RWPE1 (cell line): ENCODE results near the gene ZDHHC20.

Source experiments
- CTCF ChIA-PET: fragments of 350-600 bp; sonication (Branson Sonifier 250); formaldehyde crosslinking; extraction: SDS; loops from one replicate; lab custom pipeline; 2021; lab: Yijun Ruan, JAX
- POLR2A ChIA-PET: fragments of 400-600 bp; formaldehyde crosslinking; extraction: SDS; loops from one replicate; lab custom pipeline; 2020; ENCODE audit warnings: antibody characterized with exemption; ENCODE audit not compliant: low non-redundant PET; lab: Yijun Ruan, JAX
- DNase-seq: peaks from one replicate; pipeline ENCODE4 v3.0.0; 2012; ENCODE audit warnings: low spot score
- H3K27ac ChIP-seq: fragments of 450-650 bp; 2 replicates; pipeline ENCODE4 v1.5.1; 2017
- TF ChIP-seq, protein P1 (sequence below): fragments of 450-650 bp; conservative IDR thresholded peaks from 2 replicates; pipeline ENCODE4 v1.5.1; 2017; ENCODE audit warnings: low read depth, mild to moderate bottlenecking

ZDHHC20 gene

GRCh38 chr13:21347753-21348318 is 111.3 kb downstream of the ZDHHC20 start:
- TF ChIP-seq, protein P1, sequence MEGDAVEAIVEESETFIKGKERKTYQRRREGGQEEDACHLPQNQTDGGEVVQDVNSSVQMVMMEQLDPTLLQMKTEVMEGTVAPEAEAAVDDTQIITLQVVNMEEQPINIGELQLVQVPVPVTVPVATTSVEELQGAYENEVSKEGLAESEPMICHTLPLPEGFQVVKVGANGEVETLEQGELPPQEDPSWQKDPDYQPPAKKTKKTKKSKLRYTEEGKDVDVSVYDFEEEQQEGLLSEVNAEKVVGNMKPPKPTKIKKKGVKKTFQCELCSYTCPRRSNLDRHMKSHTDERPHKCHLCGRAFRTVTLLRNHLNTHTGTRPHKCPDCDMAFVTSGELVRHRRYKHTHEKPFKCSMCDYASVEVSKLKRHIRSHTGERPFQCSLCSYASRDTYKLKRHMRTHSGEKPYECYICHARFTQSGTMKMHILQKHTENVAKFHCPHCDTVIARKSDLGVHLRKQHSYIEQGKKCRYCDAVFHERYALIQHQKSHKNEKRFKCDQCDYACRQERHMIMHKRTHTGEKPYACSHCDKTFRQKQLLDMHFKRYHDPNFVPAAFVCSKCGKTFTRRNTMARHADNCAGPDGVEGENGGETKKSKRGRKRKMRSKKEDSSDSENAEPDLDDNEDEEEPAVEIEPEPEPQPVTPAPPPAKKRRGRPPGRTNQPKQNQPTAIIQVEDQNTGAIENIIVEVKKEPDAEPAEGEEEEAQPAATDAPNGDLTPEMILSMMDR, result no peak
- ChIA-PET CTCF (no interaction called here), POLR2A (no interaction called here)
- DNase-seq, result no peak
- H3K27ac ChIP-seq, result no peak overlapping the region

DNA sequence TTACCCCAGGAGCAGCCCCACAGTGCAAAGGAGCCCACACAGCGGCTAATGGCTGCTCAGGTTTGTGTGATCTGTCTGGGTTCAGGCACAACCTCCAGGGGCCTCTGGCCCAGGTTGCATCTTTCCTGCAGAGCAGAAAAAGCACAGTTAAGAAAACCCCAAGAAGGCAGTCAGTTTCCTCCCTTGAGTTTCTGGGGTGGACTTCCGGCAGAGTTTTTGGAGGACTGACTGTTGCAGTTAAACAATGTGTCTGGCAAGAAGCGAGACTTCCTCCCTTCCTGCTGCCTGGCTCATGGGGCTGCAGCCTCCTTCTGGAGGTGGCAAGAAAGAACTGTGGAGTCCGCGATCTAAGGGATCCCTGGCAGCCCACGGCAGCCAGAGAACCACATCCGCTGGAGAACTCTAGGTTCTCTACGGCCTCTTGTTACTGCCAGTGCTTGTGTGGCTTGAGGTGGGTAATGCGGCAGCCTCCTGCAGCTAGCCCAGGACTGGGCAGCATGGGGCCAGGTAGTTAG is 114.4 kb downstream of the ZDHHC20 start:
- TF ChIP-seq, protein P1, result no peak
- POLR2A ChIA-PET, result no interaction called here

DNA sequence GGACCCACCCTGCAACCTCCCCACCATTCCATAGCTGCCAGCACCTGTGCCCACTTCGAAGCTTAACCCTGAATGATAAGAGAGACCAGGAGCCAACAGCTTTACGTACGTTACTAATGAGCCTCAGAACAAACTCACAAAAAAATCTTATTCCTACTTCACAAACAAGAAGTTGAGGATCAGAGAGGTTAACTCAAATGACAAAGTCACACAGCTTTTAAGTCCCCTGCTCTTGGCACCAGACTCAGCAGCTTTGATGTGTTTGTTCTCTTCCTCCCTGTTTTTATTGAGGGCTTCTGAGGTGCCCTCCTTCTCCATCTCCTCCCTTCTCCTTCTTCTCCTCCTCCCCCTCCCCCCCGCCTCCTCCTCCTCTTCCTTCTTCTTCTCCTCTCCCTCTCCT is 115.4 kb downstream of the ZDHHC20 start:
- DNase-seq, result no peak
- CTCF ChIA-PET, result no interaction called here
- POLR2A ChIA-PET, result no interaction called here
- TF ChIP-seq, protein P1, result no peak
- no peak overlapping the region for H3K27ac ChIP-seq

More for the DNA sequence above, 114.4 kb downstream of the ZDHHC20 start:
- DNase-seq, result no peak
- H3K27ac ChIP-seq, result no peak overlapping the region
- CTCF ChIA-PET, result no interaction called here

DNA sequence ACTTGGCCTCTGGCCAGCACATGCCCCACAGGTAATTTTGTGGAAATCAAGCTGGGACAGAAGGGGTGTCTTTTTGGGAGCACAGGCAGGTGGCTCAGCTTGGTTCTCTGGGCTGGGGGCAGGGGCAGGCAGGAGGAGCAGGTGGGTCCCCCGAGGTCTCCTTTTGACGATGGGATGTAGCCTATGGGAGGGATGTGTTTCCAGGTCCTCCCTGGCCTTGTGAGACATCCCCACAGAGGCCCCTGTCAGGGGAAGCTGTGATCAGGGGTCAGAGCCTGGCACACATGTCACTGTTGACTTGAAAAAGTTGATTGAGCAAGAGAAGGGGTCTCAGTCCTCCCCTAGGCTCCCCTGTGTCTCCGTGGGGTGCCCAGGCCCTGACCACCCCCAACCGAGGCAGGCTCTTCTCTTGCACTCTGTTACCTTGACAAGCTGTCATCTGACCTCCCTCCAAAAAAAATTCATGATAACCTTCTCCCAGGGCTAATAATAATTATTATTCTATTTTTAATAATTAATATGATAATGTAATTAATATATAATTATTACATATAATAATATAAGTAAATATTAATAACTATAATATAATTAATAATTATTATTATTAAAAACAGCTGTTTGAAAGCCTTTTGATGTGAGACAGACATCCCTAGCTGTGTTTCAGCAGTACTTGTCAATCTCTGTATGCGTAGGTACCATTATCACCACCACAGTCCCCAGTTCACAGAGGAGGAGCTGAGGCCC is 116.2 kb downstream of the ZDHHC20 start:
- DNase-seq, result no peak
- POLR2A ChIA-PET, result no interaction called here

GRCh38 chr13:21341637-21342422 is 117.3 kb downstream of the ZDHHC20 start:
- no peak overlapping the region for H3K27ac ChIP-seq
- CTCF ChIA-PET, result no interaction called here
- POLR2A ChIA-PET, result no interaction called here
- DNase-seq, result no peak
- TF ChIP-seq, protein P1, result no peak

More for the DNA sequence above, 116.2 kb downstream of the ZDHHC20 start:
- CTCF ChIA-PET, result no interaction called here
- TF ChIP-seq, protein P1, result no peak
- H3K27ac ChIP-seq, result no peak overlapping the region

DNA sequence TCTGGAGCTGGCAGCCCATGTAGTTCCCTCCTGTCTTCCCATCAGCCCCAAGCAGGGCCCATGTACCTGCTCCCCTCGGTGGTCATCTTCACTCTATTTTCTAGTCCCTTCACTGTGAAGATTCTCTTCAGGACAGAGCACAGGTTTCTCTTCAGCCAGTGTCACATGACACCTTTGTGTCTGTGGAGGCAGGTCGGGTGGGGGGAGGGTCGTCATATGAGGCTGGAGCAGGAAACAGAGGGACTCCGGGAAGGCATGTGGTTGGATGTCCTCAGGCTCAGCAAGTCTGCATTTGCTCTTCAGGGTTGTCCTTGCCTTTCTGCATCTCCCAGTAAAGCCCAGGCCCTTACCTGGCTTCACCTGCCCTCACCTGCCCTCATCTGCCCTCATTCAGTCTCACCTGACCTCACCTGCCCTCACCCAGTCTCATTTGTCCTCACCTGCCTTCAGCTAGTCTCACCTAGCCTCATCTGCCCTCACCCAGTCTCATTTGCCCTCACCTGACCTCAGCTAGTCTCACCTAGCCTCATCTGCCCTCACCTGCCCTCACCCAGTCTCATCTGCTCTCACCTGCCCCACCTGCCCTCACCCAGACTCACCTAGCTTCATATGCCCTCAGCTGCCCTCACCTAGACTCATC is 120.3 kb downstream of the ZDHHC20 start:
- TF ChIP-seq, protein P1, result no peak
- no peak overlapping the region for H3K27ac ChIP-seq
- no peak for DNase-seq
- ChIA-PET CTCF (interaction anchor here (0.7 to 1.4 kb wide), 2 partner anchors 42 to 231 kb away, joined by 3 to 5 read pairs; no protein-coding TSS in a partner anchor), POLR2A (no interaction called here)
